ENCODE results near the gene HOMER1. TPM values are rescaled to one million over a fixed set of nuclear protein-coding genes. Genes with fewer than 3 reads are reported as not detected.

Gene HOMER1
- total RNA-seq: 1 to 10 TPM; 4.2 to 4.6 TPM
- 10 to 100 TPM in 5 of 6 donors, 1 to 10 TPM in 1; 8.9 to 14.0 (median 11.3) TPM for polyA plus RNA-seq (ENCODE audit: insufficient read length in 6 of 6)
- long read RNA-seq, donor 1, full-length matches to known transcripts: 2 of 2 reads
- long read RNA-seq, donor 1, partial matches to known transcripts: 0 of 2 reads
- long read RNA-seq, donor 1, other reads (novel, unspliced or antisense): 0 of 2 reads
- long read RNA-seq, donor 2, full-length matches to known transcripts: 2 of 2 reads
- long read RNA-seq, donor 2, partial matches to known transcripts: 0 of 2 reads
- long read RNA-seq, donor 2, other reads (novel, unspliced or antisense): 0 of 2 reads
- long read RNA-seq, donor 3: 0 reads
- long read RNA-seq, donor 4, partial matches to known transcripts: 0 of 1 reads
- long read RNA-seq, donor 4, other reads (novel, unspliced or antisense): 1 of 1 reads
- long read RNA-seq, donor 5, full-length matches to known transcripts: 1 of 1 reads
- long read RNA-seq, donor 5, partial matches to known transcripts: 0 of 1 reads
- long read RNA-seq, donor 5, other reads (novel, unspliced or antisense): 0 of 1 reads
- long read RNA-seq, donor 6, full-length matches to known transcripts: 1 of 1 reads
- long read RNA-seq, donor 6, partial matches to known transcripts: 0 of 1 reads
- long read RNA-seq, donor 6, other reads (novel, unspliced or antisense): 0 of 1 reads
- long read RNA-seq, donor 7: 0 reads
- long read RNA-seq, donor 8, full-length matches to known transcripts: 3 of 3 reads
- long read RNA-seq, donor 8, partial matches to known transcripts: 0 of 3 reads
- long read RNA-seq, donor 8, other reads (novel, unspliced or antisense): 0 of 3 reads
- long read RNA-seq, donor 9: 0 reads
- long read RNA-seq, donor 10, partial matches to known transcripts: 0 of 1 reads
- long read RNA-seq, donor 10, other reads (novel, unspliced or antisense): 0 of 1 reads
- long read RNA-seq, donor 11, full-length matches to known transcripts: 4 of 15 reads
- long read RNA-seq, donor 11, partial matches to known transcripts: 11 of 15 reads
- long read RNA-seq, donor 11, other reads (novel, unspliced or antisense): 0 of 15 reads
- long read RNA-seq, donor 12, full-length matches to known transcripts: 2 of 2 reads
- long read RNA-seq, donor 12, partial matches to known transcripts: 0 of 2 reads
- long read RNA-seq, donor 12, other reads (novel, unspliced or antisense): 0 of 2 reads

DNA sequence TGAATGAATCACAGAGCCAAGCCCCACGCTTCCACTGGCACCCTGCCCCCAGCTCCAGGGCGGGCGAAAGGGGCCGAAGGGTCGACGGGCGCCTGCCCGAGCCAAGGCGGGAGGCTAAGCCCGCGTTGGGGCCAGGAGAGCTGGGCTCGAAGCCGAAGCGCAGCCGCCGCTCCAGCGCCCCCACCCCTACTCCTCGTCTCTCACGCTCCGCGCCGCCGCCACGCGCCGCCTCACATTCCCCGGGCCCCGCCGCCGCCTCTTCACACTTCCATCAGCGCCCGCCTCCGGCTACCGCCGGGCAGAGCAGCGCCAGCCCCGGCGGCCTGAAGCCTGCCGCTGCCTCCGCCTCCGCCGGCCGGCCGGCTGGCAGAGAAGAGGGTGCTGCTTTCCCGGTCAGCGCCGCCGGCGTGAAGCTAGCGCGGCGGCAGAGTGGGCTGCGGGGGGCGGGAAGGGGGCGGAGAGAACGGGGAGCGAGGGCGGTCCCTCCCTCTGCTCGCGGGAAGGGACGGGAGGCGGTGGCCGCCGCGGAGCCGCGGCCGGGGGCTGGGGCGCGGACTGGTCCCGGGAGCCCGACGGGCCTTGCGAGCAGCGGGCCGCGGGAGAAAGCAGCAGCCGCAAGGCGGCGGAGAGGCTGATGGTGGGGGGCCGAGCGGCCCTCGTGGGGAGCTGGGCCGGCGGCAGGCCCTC is at the start of gene HOMER1:
TSS of gene HOMER1 (minus strand) at position 431 of the 687 bp plus-strand sequence. CDS start 1,360 bp downstream, outside the sequence.
- no peaks in the 10 kb centered on the region for H3K36me3 ChIP-seq
- no peak for TF ChIP-seq CTCF (IDR thresholded peaks at IDR 0.05)
- intact Hi-C loops (cut with DNase I): no loop called here

DNA sequence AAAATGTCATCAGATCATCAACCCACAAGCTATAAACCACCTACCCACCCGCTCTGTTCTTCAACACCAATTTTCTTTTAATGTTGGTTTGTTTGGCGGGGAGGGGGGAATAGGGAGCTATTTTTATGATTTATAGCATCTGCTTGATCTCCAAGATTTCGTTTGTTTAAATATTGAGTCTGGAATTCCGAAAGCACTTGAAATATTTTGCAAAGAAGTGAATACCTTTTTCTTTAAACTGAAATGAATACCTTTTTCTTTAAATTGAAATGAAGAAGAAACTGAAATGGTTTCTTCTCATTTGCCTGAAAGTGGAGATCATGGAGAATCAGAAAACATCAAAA is 49.3 kb upstream of the HOMER1 start:
- no peak overlapping the region for H3K27ac ChIP-seq
- no peaks in the 10 kb centered on the region for H3K4me1 ChIP-seq
- TF ChIP-seq CTCF (IDR thresholded peaks at IDR 0.05): no peak
- no peaks in the 10 kb centered on the region for H3K9me3 ChIP-seq
- H3K27me3 ChIP-seq: no peaks in the 10 kb centered on the region
- DNase-seq (no peak), ATAC-seq (no peak)
- intact Hi-C loops (cut with DNase I): loop anchor here in 1 of 2 donors (5.0 kb wide), 1 partner anchor 294 kb away; no protein-coding TSS in a partner anchor
- H3K36me3 ChIP-seq: no peaks in the 10 kb centered on the region
- no peak overlapping the region for H3K4me3 ChIP-seq

More for the DNA sequence above, at the start of gene HOMER1:
- Histone ChIP-seq H3K27me3 (peaks cover 31 to 59% of the 10 kb centered on the region in 2 donors), H3K27ac (peak within 1 kb of the TSS; percentile 80 to 95), H3K9me3 (no peaks in the 10 kb centered on the region), H3K4me3 (peak within 1 kb of the TSS; percentile 63 to 93), H3K4me1 (peaks cover 2 to 23% of the 10 kb centered on the region in 2 donors)
- ATAC-seq (peak; percentile 93), DNase-seq (peak; percentile 84 to 92 (median 88))

GRCh38 chr5:79562351-79563246 is 48.7 kb upstream of the HOMER1 start:
- no peaks in the 10 kb centered on the region for H3K27me3 ChIP-seq
- intact Hi-C loops (cut with DNase I): loop anchor here in 1 of 2 donors (5.0 kb wide), 1 partner anchor 295 kb away; no protein-coding TSS in a partner anchor
- no peak for DNase-seq
- H3K4me1 ChIP-seq: no peaks in the 10 kb centered on the region
- H3K36me3 ChIP-seq: no peaks in the 10 kb centered on the region
- no peaks in the 10 kb centered on the region for H3K9me3 ChIP-seq
- TF ChIP-seq CTCF (IDR thresholded peaks at IDR 0.05): no peak
- ATAC-seq: no peak
- H3K27ac ChIP-seq: no peak overlapping the region
- H3K4me3 ChIP-seq: no peak overlapping the region

DNA sequence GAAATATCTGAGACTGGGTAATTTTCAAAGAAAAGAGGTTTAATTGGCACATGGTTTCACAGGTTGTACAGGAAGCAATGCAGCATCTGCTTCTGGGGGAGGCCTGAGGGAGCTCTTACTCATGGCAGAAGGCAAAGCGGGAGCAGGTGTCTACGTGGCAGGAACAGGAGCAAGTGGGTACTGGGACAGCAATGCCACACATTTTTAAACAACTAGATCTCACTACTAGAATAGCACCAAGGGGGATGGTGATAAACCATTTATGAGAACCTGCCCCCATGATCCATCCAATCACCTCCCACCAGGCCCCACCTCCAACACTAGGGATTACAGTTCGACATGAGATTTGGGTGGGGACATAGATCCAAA is 47.6 kb upstream of the HOMER1 start:
- Histone ChIP-seq H3K4me3 (no peak overlapping the region), H3K4me1 (no peaks in the 10 kb centered on the region), H3K36me3 (no peaks in the 10 kb centered on the region), H3K27me3 (no peaks in the 10 kb centered on the region), H3K9me3 (no peaks in the 10 kb centered on the region), H3K27ac (no peak overlapping the region)
- intact Hi-C loops (cut with DNase I): loop anchor here in 1 of 2 donors (5.0 kb wide), 1 partner anchor 296 kb away; no protein-coding TSS in a partner anchor
- no peak for TF ChIP-seq CTCF (IDR thresholded peaks at IDR 0.05)
- ATAC-seq (no peak), DNase-seq (no peak)
